ENCODE data around the gene CFAP20DC.
"Not testable (repeated sequence)": the region's sequence is repeated elsewhere in the genome, so short reads cannot be mapped to it uniquely, and the experiment has no call there.

The CFAP20DC gene

GRCh38 chr3:58962816-58963215 lies 87.0 kb downstream of the CFAP20DC start:
- DNase-seq (ENCODE audit: low read depth): no peak

DNA sequence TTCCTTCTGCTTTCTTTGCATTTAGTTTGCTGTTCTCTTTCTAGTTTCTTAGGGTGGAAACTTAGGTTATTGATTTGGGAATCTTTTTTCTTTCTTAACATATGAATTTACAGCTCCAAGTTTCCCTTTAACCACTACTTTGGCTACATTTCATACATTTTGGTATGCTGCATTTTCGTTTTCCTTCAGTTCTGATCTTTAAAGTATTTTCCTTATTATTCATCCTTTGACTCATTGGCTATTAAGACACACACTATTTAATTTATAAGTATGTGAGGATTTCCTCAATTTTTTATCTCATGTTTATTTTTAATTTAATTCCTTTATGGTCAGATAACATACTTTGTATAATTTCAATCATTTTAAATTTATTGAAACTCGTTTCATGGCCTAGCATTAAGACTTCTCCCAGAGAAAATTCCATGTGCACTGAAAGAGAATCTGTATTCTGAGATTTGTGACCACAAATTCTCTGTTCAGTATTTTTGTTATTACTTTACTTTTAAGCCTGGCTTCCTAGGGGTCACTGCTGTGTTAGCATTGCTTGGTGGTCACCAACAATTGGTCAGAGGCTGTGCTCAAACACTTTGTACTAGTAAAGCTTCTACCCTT lies 87.7 kb downstream of the CFAP20DC start:
- no peak for DNase-seq (ENCODE audit: low read depth)

GRCh38 chr3:58955308-58955707 lies 94.5 kb downstream of the CFAP20DC start:
- no peak for DNase-seq (ENCODE audit: low read depth)

DNA sequence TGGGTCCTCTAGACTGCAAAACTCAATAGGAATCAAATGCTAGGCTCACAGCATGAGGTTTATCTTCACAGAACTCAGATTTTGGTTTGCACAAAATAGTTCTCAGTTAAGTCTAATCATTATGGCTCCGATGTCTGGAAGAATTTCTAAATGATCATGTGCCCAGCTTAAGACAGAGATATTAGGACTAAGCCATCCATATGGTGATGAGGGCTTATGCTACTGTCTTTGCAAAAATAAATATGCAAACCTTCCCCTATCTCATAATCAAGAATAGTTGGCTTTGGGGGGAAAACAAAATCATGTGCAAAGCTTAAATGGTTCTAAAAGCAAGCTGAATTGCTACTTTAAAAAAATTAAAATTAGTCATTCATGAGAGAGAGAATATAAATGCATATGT lies 96.5 kb downstream of the CFAP20DC start:
- no peak for DNase-seq (ENCODE audit: low read depth)

DNA sequence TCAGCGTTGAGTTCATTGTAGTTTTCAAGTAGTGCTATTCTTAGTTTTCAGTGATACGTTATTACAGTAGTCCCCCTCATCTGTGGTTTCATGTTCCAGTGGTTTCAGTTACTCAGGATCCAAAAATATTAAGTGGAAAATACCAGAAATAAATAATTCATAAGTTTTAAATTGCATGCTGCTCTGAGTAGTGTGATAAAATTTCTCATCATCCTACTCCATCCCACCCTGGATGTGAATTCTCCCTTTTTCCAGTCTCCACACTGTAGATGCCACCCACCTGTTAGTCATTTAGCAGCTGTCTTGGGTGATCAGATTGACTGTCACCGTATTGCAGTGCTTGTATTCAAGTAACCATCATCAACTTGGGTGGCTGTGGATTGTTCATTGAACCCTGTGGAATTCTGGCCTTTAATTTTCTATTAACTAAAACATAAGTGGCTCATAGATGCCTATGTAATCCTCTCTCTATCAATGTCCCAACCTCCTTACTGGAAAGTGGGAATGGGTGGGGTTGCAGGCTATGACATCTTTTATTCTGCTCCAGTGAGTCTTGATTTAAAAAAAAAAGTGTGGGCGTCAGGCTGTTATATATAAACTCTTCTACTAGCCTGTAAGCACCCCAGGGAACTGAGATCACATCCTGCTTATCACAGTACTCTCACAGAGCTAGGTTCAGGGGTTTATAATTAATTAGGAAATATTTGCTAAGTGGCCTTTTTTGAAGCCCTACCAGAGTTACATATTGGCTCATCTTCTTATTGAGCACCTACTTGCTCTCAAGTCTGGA lies 97.5 kb downstream of the CFAP20DC start:
- DNase-seq (ENCODE audit: low read depth): no peak

DNA sequence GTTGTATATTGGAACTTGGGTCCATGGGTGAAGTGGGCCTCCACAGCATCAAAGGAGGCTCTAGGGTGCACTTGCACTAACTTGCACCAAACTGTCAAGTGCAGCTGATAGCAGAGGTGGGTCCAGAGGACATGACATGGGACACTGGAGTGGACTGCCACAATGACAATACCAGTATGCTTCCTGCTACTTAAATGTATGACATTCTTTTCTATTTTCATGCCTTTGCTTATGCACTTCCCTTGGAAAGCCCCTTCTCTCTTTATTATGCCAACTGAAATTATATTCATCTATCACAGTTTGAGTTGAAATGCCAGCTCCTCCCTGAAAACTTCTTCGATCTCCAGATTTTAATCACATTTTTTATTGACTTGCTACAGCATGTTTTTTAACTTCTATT lies 101.8 kb downstream of the CFAP20DC start:
- DNase-seq (ENCODE audit: low read depth): no peak

DNA sequence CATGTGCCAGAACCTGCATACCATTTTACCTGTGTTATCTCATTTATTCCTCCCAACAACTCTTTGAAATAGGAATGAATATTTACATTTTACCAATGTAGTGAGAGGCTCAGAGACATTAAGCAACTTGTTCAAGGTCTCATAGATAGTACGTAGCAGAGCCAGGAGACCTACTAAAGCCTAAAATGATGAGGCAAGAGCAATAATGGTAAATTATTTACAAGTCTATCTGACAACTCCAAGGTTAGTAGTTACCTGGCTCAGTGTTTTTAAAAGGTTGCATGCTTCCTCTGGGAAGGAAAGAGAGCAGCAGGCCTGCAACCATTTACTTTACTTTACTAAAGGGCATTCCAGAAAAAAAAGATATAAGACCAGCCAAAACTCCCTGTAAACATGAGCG lies 103.0 kb downstream of the CFAP20DC start:
- no peak for DNase-seq (ENCODE audit: low read depth)

DNA sequence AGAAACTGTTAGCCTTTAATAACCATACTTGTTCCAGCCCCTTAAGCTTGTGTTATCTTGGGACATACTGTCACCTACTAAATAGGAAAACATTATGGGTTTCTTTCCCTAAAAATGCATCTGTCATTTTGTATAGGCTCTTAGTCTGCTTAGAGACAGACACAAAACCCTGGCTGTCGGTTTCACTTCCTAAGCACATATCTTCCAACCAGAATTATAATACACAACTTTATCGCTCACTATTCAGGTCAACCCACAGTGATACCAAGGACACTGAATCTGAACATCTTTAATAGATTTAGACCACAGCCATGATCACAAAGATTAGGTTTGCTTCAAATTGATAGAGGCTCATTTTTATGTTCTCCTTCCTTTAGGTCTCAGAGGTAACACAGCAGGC lies 111.8 kb downstream of the CFAP20DC start:
- no peak for DNase-seq (ENCODE audit: low read depth)

DNA sequence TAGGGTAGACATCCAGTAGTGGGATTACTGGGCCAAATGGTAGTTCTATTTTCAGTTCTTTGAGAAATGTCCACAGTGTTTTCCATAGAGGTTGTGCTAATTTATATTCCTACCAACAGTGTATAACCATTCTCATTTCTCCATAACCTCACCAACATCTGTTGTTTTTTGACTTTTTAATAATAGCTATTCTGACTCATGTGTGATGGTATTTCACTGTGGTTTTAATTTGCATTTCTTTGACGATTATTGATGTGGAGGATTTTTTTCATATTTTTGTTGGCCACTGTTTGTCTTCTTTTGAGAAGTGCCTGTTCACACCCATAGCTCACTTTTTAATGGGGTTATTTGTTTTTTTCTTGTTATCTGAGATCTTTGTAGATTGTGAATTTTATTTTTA lies 125.2 kb downstream of the CFAP20DC start:
- no peak for DNase-seq (ENCODE audit: low read depth)

GRCh38 chr3:58900386-58900785 lies 149.4 kb downstream of the CFAP20DC start:
- DNase-seq (ENCODE audit: low read depth): no peak

GRCh38 chr3:58899953-58900298 lies 149.9 kb downstream of the CFAP20DC start:
- no peak for DNase-seq (ENCODE audit: low read depth)

GRCh38 chr3:58899159-58899952 lies 150.5 kb downstream of the CFAP20DC start:
- peak; percentile 38 for DNase-seq (ENCODE audit: low read depth)

GRCh38 chr3:58898513-58898912 lies 151.3 kb downstream of the CFAP20DC start:
- DNase-seq (ENCODE audit: low read depth): no peak

DNA sequence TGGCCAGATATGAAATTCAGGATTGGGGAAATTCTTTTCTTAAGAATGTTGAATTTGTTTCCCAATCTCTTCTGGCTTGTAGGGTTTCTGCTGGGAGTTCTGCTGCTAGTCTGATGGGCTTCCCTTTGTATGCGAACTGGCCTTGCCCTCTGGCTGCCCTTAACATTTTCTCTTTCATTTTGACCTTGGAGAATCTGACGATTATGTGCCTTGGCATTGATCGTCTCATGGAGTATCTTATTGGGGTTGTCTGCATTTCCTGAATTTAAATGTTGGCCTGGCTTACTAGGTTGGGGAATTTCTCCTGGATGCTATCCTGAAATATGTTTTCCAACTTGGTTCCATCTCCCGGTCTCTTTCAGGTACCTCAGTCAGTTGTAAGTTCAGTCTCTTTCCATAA lies 152.2 kb downstream of the CFAP20DC start:
- DNase-seq (ENCODE audit: low read depth): no peak

- DNase-seq (ENCODE audit: low read depth): not testable (repeated sequence)
Measured at GRCh38 chr3:58895678-58896077, 154.1 kb downstream of the CFAP20DC start.

GRCh38 chr3:58892526-58892925 lies 157.3 kb downstream of the CFAP20DC start:
- DNase-seq (ENCODE audit: low read depth): not testable (repeated sequence)

- no peak for DNase-seq (ENCODE audit: low read depth)
Measured at GRCh38 chr3:58888087-58888486, 161.7 kb downstream of the CFAP20DC start.

- no peak for DNase-seq (ENCODE audit: low read depth)
Measured at GRCh38 chr3:58884453-58884852, 165.4 kb downstream of the CFAP20DC start.

DNA sequence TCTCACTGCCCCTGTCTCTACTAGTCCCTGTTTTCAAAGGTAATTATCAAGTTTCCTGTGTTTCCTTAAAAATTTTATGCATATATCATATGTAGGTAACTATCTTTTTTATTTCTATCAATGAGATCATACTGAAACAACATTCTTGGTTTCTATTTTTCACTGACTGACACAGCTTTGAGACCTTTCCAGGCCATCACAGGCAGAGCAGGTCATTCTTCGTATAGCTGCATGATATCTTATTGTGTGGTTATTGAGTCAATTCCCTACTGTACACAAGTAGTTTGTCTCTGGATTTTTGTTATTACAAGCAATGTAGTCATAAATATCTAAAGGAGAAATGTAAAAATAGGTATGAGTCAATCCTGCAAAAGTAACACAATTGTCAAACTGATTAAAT lies 169.6 kb downstream of the CFAP20DC start:
- no peak for DNase-seq (ENCODE audit: low read depth)

DNA sequence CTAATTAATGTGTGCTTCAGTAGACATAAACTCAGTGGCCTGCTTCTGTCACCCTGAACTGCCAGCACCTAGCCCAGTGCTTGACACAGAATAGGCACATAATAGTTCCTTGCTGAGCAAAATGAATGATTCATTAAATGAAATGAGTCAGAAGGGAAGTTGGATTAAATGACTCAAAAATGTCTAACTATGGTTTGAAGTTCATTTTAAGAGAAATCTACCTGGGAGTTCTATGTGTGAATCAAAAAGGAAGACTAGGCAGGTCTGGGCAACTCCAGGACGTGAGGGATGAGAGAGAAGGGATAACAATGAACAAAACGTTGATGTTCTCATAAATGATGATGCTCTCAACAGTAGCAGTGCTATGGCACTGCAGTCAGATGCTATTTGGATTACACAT lies 175.0 kb downstream of the CFAP20DC start:
- peak; percentile 12 for DNase-seq (ENCODE audit: low read depth)

DNA sequence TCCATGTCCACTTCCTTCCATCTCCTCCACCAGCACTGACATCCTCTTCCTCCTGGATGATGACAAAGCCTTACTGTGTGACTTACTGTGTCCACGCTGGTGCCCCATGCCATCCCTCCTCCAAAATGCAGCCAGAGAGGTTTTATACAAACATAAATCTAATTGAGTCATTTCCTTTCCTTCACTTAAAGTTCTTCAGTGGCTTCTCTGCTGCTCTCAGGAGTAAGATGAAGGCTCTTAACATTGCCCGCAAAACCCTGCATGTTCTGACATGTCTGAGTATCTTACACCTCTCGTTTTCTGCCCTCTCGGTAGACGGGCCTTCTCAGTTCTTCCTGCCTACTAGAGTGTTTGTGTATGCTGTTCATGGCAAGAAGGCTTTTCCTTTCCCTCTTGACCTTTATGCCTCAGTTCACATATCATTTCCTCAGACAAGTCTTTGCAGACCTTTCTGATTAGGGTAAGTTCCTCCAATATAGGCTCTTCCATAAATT lies 175.5 kb downstream of the CFAP20DC start:
- DNase-seq (ENCODE audit: low read depth): no peak

- no peak for DNase-seq (ENCODE audit: low read depth)
Measured at GRCh38 chr3:58868097-58868779, 181.6 kb downstream of the CFAP20DC start.
